ENCODE results near the gene ZBED2.
A peak's percentile ranks its signal among the peaks of the same experiment; 100 is the strongest.

Gene ZBED2

DNA sequence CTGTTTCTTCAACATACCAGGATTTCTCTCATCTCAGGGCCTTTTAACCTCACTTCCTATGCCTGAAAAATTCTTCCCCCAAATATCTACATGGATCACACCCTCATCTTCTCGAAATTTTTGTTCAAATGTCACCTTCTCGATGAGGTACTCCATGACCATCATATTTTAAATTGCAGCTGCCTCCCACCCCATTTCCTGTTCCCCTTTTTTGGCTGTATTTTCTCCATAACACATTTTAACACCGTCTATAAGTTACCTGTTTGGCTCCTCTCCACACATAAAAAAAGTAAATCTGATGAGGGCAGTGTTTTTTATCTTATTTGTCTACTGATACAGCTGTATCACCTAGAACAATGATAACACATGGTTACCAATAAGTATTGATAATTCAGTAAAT is 20.7 kb upstream of the ZBED2 start:
- DNase-seq, result peak in 2 of 3 donors; percentile 43 to 54
- peaks cover 0 to 20% (median 7%) of the 10 kb centered on the region in 4 experiments for H3K4me1 ChIP-seq (ENCODE audit: control extremely low read depth in 1 of 4, control insufficient read depth in 4 of 4, insufficient read depth in 4 of 4, low read length in 3 of 4)
- no peak overlapping the region for H3K4me3 ChIP-seq (ENCODE audit: control insufficient read depth in 1 of 7, extremely low read depth in 1 of 7, insufficient read depth in 4 of 7, low read depth in 2 of 7, low read length in 6 of 7)
- peaks cover 0 to 3% (median 0%) of the 10 kb centered on the region in 5 experiments for H3K27me3 ChIP-seq (replicated peaks in 2 of 5; ENCODE audit: control insufficient read depth in 4 of 5, insufficient read depth in 5 of 5, low read length in 4 of 5)
- WGBS (ENCODE audit: insufficient coverage), result 0% methylated on average over 2 of the region's 3 CpGs
- ChIA-PET POLR2A (no interaction called here), CTCF (interaction anchor here (0.6 kb wide), 2 partner anchors 44 to 408 kb away, joined by 3 read pairs; no protein-coding TSS in a partner anchor)
- H3K9me3 ChIP-seq (ENCODE audit: control extremely low read depth in 1 of 5, control insufficient read depth in 4 of 5, insufficient read depth in 2 of 5, low read depth in 1 of 5, low read length in 4 of 5), result peaks cover 0 to 2% (median 0%) of the 10 kb centered on the region in 5 experiments
- no peaks in the 10 kb centered on the region for H3K36me3 ChIP-seq (ENCODE audit: control insufficient read depth in 4 of 4, insufficient read depth in 4 of 4, low read length in 3 of 4)
- H3K27ac ChIP-seq (ENCODE audit: insufficient read depth in 1 of 2, low read depth in 1 of 2, low read length in 2 of 2, poor library complexity in 1 of 2, severe bottlenecking in 2 of 2), result no peak overlapping the region

DNA sequence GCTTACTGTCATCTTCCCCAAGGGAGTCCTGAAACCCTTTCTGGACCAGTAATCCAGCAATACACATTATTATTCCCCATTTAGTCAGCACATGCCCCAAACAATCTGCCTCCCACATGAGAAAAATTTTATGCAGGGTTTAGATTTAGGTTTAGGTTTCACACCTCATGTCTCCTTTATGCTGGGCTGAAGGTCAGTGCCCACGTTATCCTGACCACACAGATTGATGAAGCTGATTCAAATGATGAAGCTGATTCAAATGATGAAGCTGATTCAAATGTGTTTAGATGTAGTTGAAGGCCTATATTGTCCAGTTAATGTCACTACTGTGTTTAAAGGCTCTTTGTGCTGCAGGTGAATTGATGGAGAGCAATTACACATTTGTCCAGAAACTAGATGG is 18.1 kb upstream of the ZBED2 start:
- no peaks in the 10 kb centered on the region for H3K36me3 ChIP-seq (ENCODE audit: control insufficient read depth in 4 of 4, insufficient read depth in 4 of 4, low read length in 3 of 4)

DNA sequence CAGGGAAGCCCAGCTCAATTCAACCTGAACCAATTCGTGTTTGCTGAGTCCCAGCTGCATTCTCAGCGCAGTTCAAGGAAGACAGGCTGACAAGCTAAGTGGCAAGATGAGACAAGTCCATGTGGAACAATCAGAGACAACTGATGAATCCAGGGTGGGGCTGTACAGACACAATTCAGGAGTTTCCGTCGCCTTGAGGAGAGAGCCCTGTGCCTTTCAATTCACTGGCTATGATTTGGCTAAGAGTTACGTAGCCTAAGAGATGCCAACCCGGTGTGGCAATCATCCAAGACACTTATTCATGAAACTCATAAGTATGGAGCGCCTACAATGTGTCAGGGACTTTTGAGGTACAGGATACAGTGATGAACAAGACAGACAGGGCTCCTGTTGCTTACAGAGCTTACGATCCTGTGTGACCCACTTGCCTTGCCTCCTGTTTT is 15.5 kb upstream of the ZBED2 start:
- no peak overlapping the region for H3K4me3 ChIP-seq (ENCODE audit: control insufficient read depth in 1 of 7, extremely low read depth in 1 of 7, insufficient read depth in 4 of 7, low read depth in 2 of 7, low read length in 6 of 7)
- CTCF ChIA-PET, result interaction anchor here (1.0 to 1.7 kb wide), 3 partner anchors 8 to 13 kb away, joined by 3 to 5 read pairs (median 4); no protein-coding TSS in a partner anchor
- peaks cover 0 to 1% (median 0%) of the 10 kb centered on the region in 5 experiments for H3K9me3 ChIP-seq (ENCODE audit: control extremely low read depth in 1 of 5, control insufficient read depth in 4 of 5, insufficient read depth in 2 of 5, low read depth in 1 of 5, low read length in 4 of 5)
- H3K27me3 ChIP-seq (replicated peaks in 2 of 5; ENCODE audit: control insufficient read depth in 4 of 5, insufficient read depth in 5 of 5, low read length in 4 of 5), result peaks cover 0 to 4% (median 0%) of the 10 kb centered on the region in 5 experiments
- no peak overlapping the region for H3K27ac ChIP-seq (ENCODE audit: insufficient read depth in 1 of 2, low read depth in 1 of 2, low read length in 2 of 2, poor library complexity in 1 of 2, severe bottlenecking in 2 of 2)
- peaks cover 0 to 21% (median 4%) of the 10 kb centered on the region in 4 experiments for H3K4me1 ChIP-seq (ENCODE audit: control extremely low read depth in 1 of 4, control insufficient read depth in 4 of 4, insufficient read depth in 4 of 4, low read length in 3 of 4)
- POLR2A ChIA-PET, result no interaction called here
- no peak for DNase-seq
- WGBS (ENCODE audit: insufficient coverage), result 89% methylated on average over 8 of the region's 8 CpGs
- no peaks in the 10 kb centered on the region for H3K36me3 ChIP-seq (ENCODE audit: control insufficient read depth in 4 of 4, insufficient read depth in 4 of 4, low read length in 3 of 4)

More for the DNA sequence above, 18.1 kb upstream of the ZBED2 start:
- H3K27me3 ChIP-seq (replicated peaks in 2 of 5; ENCODE audit: control insufficient read depth in 4 of 5, insufficient read depth in 5 of 5, low read length in 4 of 5), result peaks cover 0 to 4% (median 0%) of the 10 kb centered on the region in 5 experiments
- H3K4me3 ChIP-seq (ENCODE audit: control insufficient read depth in 1 of 7, extremely low read depth in 1 of 7, insufficient read depth in 4 of 7, low read depth in 2 of 7, low read length in 6 of 7), result no peak overlapping the region
- H3K9me3 ChIP-seq (ENCODE audit: control extremely low read depth in 1 of 5, control insufficient read depth in 4 of 5, insufficient read depth in 2 of 5, low read depth in 1 of 5, low read length in 4 of 5), result peaks cover 0 to 2% (median 0%) of the 10 kb centered on the region in 5 experiments
- H3K27ac ChIP-seq (ENCODE audit: insufficient read depth in 1 of 2, low read depth in 1 of 2, low read length in 2 of 2, poor library complexity in 1 of 2, severe bottlenecking in 2 of 2), result no peak overlapping the region
- H3K4me1 ChIP-seq (ENCODE audit: control extremely low read depth in 1 of 4, control insufficient read depth in 4 of 4, insufficient read depth in 4 of 4, low read length in 3 of 4), result peaks cover 0 to 34% (median 11%) of the 10 kb centered on the region in 4 experiments
- ChIA-PET POLR2A (no interaction called here), CTCF (interaction anchor here (0.9 to 1.2 kb wide), 3 partner anchors 11 to 78 kb away, joined by 3 read pairs; no protein-coding TSS in a partner anchor)
- no CpG with 5 or more reads among the region's 1 CpG for WGBS (ENCODE audit: insufficient coverage)
- DNase-seq, result no peak

DNA sequence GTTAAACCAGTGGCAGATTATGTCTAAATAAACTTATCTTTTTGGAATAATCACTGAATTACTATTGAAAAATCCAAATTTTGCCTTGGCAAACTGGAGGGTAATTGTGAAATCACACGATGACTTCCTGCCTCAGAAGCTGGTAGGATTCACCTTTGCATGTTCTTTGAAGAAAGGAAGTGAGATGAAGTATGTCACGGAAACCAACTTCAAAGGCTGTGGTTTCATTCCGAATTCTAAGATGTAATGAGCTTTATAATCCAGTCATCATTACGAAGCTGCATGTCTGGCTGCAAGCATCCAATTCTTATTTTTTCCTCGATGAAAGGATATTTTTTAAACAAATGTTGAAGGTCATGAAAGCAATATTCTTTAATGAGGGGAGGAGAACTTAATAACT is 15.0 kb upstream of the ZBED2 start:
- Histone ChIP-seq H3K27ac (ENCODE audit: insufficient read depth in 1 of 2, low read depth in 1 of 2, low read length in 2 of 2, poor library complexity in 1 of 2, severe bottlenecking in 2 of 2) (no peak overlapping the region), H3K4me1 (ENCODE audit: control extremely low read depth in 1 of 4, control insufficient read depth in 4 of 4, insufficient read depth in 4 of 4, low read length in 3 of 4) (peaks cover 0 to 17% (median 4%) of the 10 kb centered on the region in 4 experiments), H3K36me3 (ENCODE audit: control insufficient read depth in 4 of 4, insufficient read depth in 4 of 4, low read length in 3 of 4) (no peaks in the 10 kb centered on the region), H3K9me3 (ENCODE audit: control extremely low read depth in 1 of 5, control insufficient read depth in 4 of 5, insufficient read depth in 2 of 5, low read depth in 1 of 5, low read length in 4 of 5) (peaks cover 0 to 1% (median 0%) of the 10 kb centered on the region in 5 experiments), H3K4me3 (ENCODE audit: control insufficient read depth in 1 of 7, extremely low read depth in 1 of 7, insufficient read depth in 4 of 7, low read depth in 2 of 7, low read length in 6 of 7) (no peak overlapping the region), H3K27me3 (replicated peaks in 2 of 5; ENCODE audit: control insufficient read depth in 4 of 5, insufficient read depth in 5 of 5, low read length in 4 of 5) (peaks cover 0 to 4% (median 0%) of the 10 kb centered on the region in 5 experiments)
- POLR2A ChIA-PET, result no interaction called here
- peak; percentile 65 to 89 (median 88) for DNase-seq
- 0% methylated on average over 2 of the region's 5 CpGs for WGBS (ENCODE audit: insufficient coverage)
- CTCF ChIA-PET, result interaction anchor here (1.0 to 1.7 kb wide), 3 partner anchors 9 to 13 kb away, joined by 3 to 5 read pairs (median 4); no protein-coding TSS in a partner anchor

DNA sequence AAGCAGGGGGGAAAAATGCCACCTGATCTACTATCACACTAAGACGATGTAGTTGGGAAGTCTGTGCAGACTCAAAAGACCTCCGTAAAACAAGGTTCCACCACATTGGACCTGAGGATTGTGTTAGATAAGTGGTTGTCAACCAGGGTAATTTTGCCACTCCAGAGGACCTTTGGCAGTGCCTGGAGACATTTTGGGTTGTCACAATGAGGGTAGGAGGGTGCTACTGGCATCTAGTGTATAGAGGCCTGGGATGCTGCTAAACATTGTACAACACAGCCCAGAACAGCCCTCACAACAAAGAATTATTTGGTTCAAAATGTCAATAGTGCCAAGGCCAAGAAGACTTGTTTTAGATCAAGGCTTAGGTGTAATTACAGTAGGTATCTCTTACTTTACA is 14.6 kb upstream of the ZBED2 start:
- DNase-seq, result no peak
- H3K27ac ChIP-seq (ENCODE audit: insufficient read depth in 1 of 2, low read depth in 1 of 2, low read length in 2 of 2, poor library complexity in 1 of 2, severe bottlenecking in 2 of 2), result no peak overlapping the region
- CTCF ChIA-PET, result interaction anchor here (1.3 to 1.7 kb wide), 2 partner anchors 9 to 10 kb away, joined by 4 to 5 read pairs; no protein-coding TSS in a partner anchor

DNA sequence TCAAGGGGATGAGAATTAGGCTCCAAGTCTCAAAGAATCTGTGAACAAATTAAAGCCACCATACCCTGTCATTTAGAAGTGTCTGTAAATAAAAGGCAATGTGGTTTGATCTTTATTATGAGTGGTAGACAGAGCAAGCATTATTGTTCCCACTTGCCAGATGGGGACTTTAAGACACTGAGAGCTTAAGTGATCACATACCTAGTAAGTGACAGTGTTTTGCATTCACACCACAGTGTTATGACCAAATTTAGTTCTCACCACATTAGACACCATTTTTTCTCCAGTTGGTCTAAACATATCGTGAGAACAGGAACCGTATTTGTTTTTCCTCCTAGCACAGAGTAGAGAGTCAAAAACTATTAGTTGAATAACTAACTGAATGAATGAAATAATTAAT is 13.2 kb upstream of the ZBED2 start:
- WGBS (ENCODE audit: insufficient coverage), result no CpG with 5 or more reads among the region's 2 CpGs
- ChIA-PET CTCF (interaction anchor here (0.9 kb wide), 1 partner anchor 13 kb away, joined by 3 read pairs; the partner anchor contains the start of gene ZBED2), POLR2A (no interaction called here)
- Histone ChIP-seq H3K36me3 (ENCODE audit: control insufficient read depth in 4 of 4, insufficient read depth in 4 of 4, low read length in 3 of 4) (no peaks in the 10 kb centered on the region), H3K27ac (ENCODE audit: insufficient read depth in 1 of 2, low read depth in 1 of 2, low read length in 2 of 2, poor library complexity in 1 of 2, severe bottlenecking in 2 of 2) (no peak overlapping the region), H3K4me1 (ENCODE audit: control extremely low read depth in 1 of 4, control insufficient read depth in 4 of 4, insufficient read depth in 4 of 4, low read length in 3 of 4) (peaks cover 0 to 17% (median 4%) of the 10 kb centered on the region in 4 experiments), H3K27me3 (replicated peaks in 2 of 5; ENCODE audit: control insufficient read depth in 4 of 5, insufficient read depth in 5 of 5, low read length in 4 of 5) (peaks cover 0 to 4% (median 0%) of the 10 kb centered on the region in 5 experiments), H3K9me3 (ENCODE audit: control extremely low read depth in 1 of 5, control insufficient read depth in 4 of 5, insufficient read depth in 2 of 5, low read depth in 1 of 5, low read length in 4 of 5) (peaks cover 0 to 1% (median 0%) of the 10 kb centered on the region in 5 experiments), H3K4me3 (ENCODE audit: control insufficient read depth in 1 of 7, extremely low read depth in 1 of 7, insufficient read depth in 4 of 7, low read depth in 2 of 7, low read length in 6 of 7) (no peak overlapping the region)
- no peak for DNase-seq

More for the DNA sequence above, 14.6 kb upstream of the ZBED2 start:
- H3K4me1 ChIP-seq (ENCODE audit: control extremely low read depth in 1 of 4, control insufficient read depth in 4 of 4, insufficient read depth in 4 of 4, low read length in 3 of 4), result peaks cover 0 to 17% (median 4%) of the 10 kb centered on the region in 4 experiments
- WGBS (ENCODE audit: insufficient coverage), result 100% methylated on average over 2 of the region's 2 CpGs
- no peaks in the 10 kb centered on the region for H3K36me3 ChIP-seq (ENCODE audit: control insufficient read depth in 4 of 4, insufficient read depth in 4 of 4, low read length in 3 of 4)
- H3K4me3 ChIP-seq (ENCODE audit: control insufficient read depth in 1 of 7, extremely low read depth in 1 of 7, insufficient read depth in 4 of 7, low read depth in 2 of 7, low read length in 6 of 7), result no peak overlapping the region
- H3K9me3 ChIP-seq (ENCODE audit: control extremely low read depth in 1 of 5, control insufficient read depth in 4 of 5, insufficient read depth in 2 of 5, low read depth in 1 of 5, low read length in 4 of 5), result peaks cover 0 to 1% (median 0%) of the 10 kb centered on the region in 5 experiments
- POLR2A ChIA-PET, result no interaction called here
- peaks cover 0 to 4% (median 0%) of the 10 kb centered on the region in 5 experiments for H3K27me3 ChIP-seq (replicated peaks in 2 of 5; ENCODE audit: control insufficient read depth in 4 of 5, insufficient read depth in 5 of 5, low read length in 4 of 5)

DNA sequence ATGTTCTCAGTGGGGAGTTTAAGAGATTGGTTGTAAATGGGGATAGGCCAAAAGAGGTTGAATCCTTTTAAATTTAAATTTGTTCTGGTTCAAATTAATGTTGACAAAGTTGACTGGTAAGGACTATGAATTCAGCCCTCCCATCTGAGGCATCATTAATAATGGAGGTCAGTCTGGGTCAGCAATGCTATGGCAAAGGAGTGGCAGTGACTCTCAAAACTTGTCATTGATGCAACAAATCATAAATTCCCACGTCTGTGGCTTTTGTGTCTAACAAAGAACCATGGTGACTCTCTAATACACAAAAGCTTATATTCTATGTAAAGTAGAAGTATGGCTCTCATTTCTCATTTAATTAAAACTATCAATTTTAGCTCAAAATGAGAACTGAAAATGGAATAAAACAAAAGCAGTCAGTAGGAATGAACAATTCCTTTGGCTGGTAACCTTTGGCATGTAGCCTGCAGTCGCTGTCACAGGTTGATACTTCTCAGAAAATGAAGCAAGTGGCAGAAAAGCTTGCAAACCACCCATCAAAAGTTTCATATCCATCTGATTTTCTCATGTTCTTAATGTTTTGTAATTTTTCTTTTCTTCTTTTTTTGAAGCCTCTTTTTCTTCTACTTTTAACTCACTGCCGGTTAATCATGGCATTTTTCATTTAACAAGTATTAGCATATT is 12.2 kb upstream of the ZBED2 start:
- Histone ChIP-seq H3K27ac (ENCODE audit: insufficient read depth in 1 of 2, low read depth in 1 of 2, low read length in 2 of 2, poor library complexity in 1 of 2, severe bottlenecking in 2 of 2) (no peak overlapping the region), H3K9me3 (ENCODE audit: control extremely low read depth in 1 of 5, control insufficient read depth in 4 of 5, insufficient read depth in 2 of 5, low read depth in 1 of 5, low read length in 4 of 5) (peaks cover 0 to 1% (median 0%) of the 10 kb centered on the region in 5 experiments), H3K27me3 (replicated peaks in 2 of 5; ENCODE audit: control insufficient read depth in 4 of 5, insufficient read depth in 5 of 5, low read length in 4 of 5) (peaks cover 0 to 4% (median 0%) of the 10 kb centered on the region in 5 experiments), H3K4me1 (ENCODE audit: control extremely low read depth in 1 of 4, control insufficient read depth in 4 of 4, insufficient read depth in 4 of 4, low read length in 3 of 4) (peaks cover 0 to 17% (median 4%) of the 10 kb centered on the region in 4 experiments), H3K4me3 (ENCODE audit: control insufficient read depth in 1 of 7, extremely low read depth in 1 of 7, insufficient read depth in 4 of 7, low read depth in 2 of 7, low read length in 6 of 7) (no peak overlapping the region), H3K36me3 (ENCODE audit: control insufficient read depth in 4 of 4, insufficient read depth in 4 of 4, low read length in 3 of 4) (no peaks in the 10 kb centered on the region)
- no peak for DNase-seq
- CTCF ChIA-PET, result interaction anchor here (0.9 kb wide), 1 partner anchor 12 kb away, joined by 3 read pairs; the partner anchor contains the start of gene ZBED2
- POLR2A ChIA-PET, result no interaction called here
- WGBS (ENCODE audit: insufficient coverage), result no CpG with 5 or more reads among the region's 3 CpGs
